CD14-positive monocyte (primary cell): Measurements from ENCODE around the gene KLHL22. TPM values are rescaled to one million over a fixed set of nuclear protein-coding genes. Genes with fewer than 3 reads are reported as not detected.

ENCODE experiments used
- DNase-seq, 3 donors: peaks; one replicate each; pipeline ENCODE4 v3.0.0-alpha.2; 2011 to 2022
- H2AFZ ChIP-seq: 2 replicates; pipeline ENCODE4 v1.6.0; 2012; ENCODE audit warnings: mild to moderate bottlenecking, low read depth, low read length, inconsistent platforms; ENCODE audit not compliant: insufficient read depth, poor library complexity, severe bottlenecking
- H3K27ac ChIP-seq, 2 donors: 1 replicate in 1 of 2; 2 replicates in 1 of 2; pipeline ENCODE4 v1.5.1; 2012 to 2013; ENCODE audit warnings: low read length in 2 of 2, control low read depth in 1 of 2, inconsistent platforms in 1 of 2, low read depth in 1 of 2, mild to moderate bottlenecking in 1 of 2
- H3K27me3 ChIP-seq, 2 donors: one replicate each; pipeline versions ENCODE4 v1.6.0 to v1.6.1; 2011 to 2013; ENCODE audit warnings: low read length in 2 of 2; ENCODE audit not compliant: control insufficient read depth in 2 of 2, insufficient read depth in 2 of 2
- H3K36me3 ChIP-seq, 2 donors: replicated peaks in 1 of 2; 1 replicate in 1 of 2; 2 replicates in 1 of 2; pipeline versions ENCODE4 v1.5.1 to v1.6.1; 2012 to 2013; ENCODE audit warnings: low read length in 2 of 2, control low read depth in 1 of 2, inconsistent platforms in 1 of 2, mild to moderate bottlenecking in 1 of 2; ENCODE audit not compliant: insufficient read depth in 2 of 2, control insufficient read depth in 1 of 2
- H3K4me1 ChIP-seq, 2 donors: 1 replicate in 1 of 2; 2 replicates in 1 of 2; pipeline versions ENCODE4 v1.5.1 to v1.6.1; 2012 to 2013; ENCODE audit warnings: low read length in 2 of 2, control low read depth in 1 of 2, inconsistent platforms in 1 of 2, mild to moderate bottlenecking in 1 of 2, moderate library complexity in 1 of 2; ENCODE audit not compliant: insufficient read depth in 2 of 2, control insufficient read depth in 1 of 2
- H3K4me2 ChIP-seq: replicated peaks from 2 replicates; pipeline ENCODE3; 2012; ENCODE audit warnings: low read length, moderate library complexity, mild to moderate bottlenecking; ENCODE audit not compliant: poor library complexity, severe bottlenecking; ENCODE audit errors: extremely low read depth
- H3K4me3 ChIP-seq, 3 experiments: fragments of 200-600 bp in 1 of 3; sonication (generic) in 1 of 3; replicated peaks in 1 of 3; 1 replicate in 2 of 3; 2 replicates in 1 of 3; pipeline ENCODE4 v1.5.1; 2011 to 2013; ENCODE audit warnings: low read length in 3 of 3, mild to moderate bottlenecking in 3 of 3, control low read depth in 2 of 3, low read depth in 2 of 3, inconsistent platforms in 1 of 3, moderate library complexity in 1 of 3
- H3K79me2 ChIP-seq: 2 replicates; pipeline ENCODE4 v1.6.0; 2012; ENCODE audit warnings: mild to moderate bottlenecking, control low read depth, inconsistent platforms, low read length, moderate library complexity; ENCODE audit not compliant: insufficient read depth
- H3K9ac ChIP-seq: 2 replicates; pipeline ENCODE4 v1.6.0; 2017; ENCODE audit warnings: low read length, mild to moderate bottlenecking; ENCODE audit not compliant: insufficient read depth, poor library complexity, severe bottlenecking
- H3K9me3 ChIP-seq, 2 donors: replicated peaks in 1 of 2; 1 replicate in 1 of 2; 2 replicates in 1 of 2; pipeline versions ENCODE4 v1.5.1 to v1.6.1; 2012 to 2013; ENCODE audit warnings: low read length in 2 of 2, control low read depth in 1 of 2; ENCODE audit not compliant: control insufficient read depth in 1 of 2, insufficient read depth in 1 of 2
- H4K20me1 ChIP-seq: 2 replicates; pipeline ENCODE4 v1.6.0; 2012; ENCODE audit warnings: mild to moderate bottlenecking, low read length, control low read depth, moderate library complexity; ENCODE audit not compliant: insufficient read depth
- H3K27ac Mint-ChIP-seq, 7 donors: one replicate each; pipeline ENCODE4 v1.8.0; 2020; ENCODE audit warnings: mild to moderate bottlenecking in 7 of 7, mixed read lengths in 7 of 7, moderate library complexity in 6 of 7, inconsistent platforms in 2 of 7
- H3K27me3 Mint-ChIP-seq, 3 donors: one replicate each; pipeline ENCODE4 v1.8.0; 2021 to 2022; ENCODE audit warnings: low read depth in 3 of 3, mild to moderate bottlenecking in 3 of 3, mixed read lengths in 3 of 3, moderate library complexity in 3 of 3, inconsistent platforms in 1 of 3
- H3K36me3 Mint-ChIP-seq, 2 donors: one replicate each; pipeline ENCODE4 v1.8.0; 2020; ENCODE audit warnings: mixed read lengths in 2 of 2, inconsistent platforms in 1 of 2, mild to moderate bottlenecking in 1 of 2
- H3K4me1 Mint-ChIP-seq: one replicate; pipeline ENCODE4 v1.8.0; 2020; ENCODE audit warnings: mild to moderate bottlenecking, mixed read lengths
- H3K4me3 Mint-ChIP-seq, 2 donors: one replicate each; pipeline ENCODE4 v1.8.0; 2020; ENCODE audit warnings: mild to moderate bottlenecking in 2 of 2, mixed read lengths in 2 of 2, moderate library complexity in 1 of 2
- H3K9me3 Mint-ChIP-seq, 7 donors: one replicate each; pipeline ENCODE4 v1.8.0; 2020 to 2022; ENCODE audit warnings: mixed read lengths in 7 of 7, mild to moderate bottlenecking in 6 of 7, moderate library complexity in 6 of 7, inconsistent platforms in 2 of 7
- WGBS: methylation state at CpG from one replicate; pipeline ENCODE4 v1.1.5; 2013; ENCODE audit warnings: missing lambda C conversion rate; ENCODE audit not compliant: insufficient coverage; 5-methylcytosine and 5-hydroxymethylcytosine counted together
- intact Hi-C, 2 donors: fragments of 100-400 bp; cut with micrococcal nuclease; formaldehyde crosslinking; loops; one replicate each; pipeline versions ENCODE4 v1.15.0 to v1.15.1; 2023
- polyA plus RNA-seq, 3 donors: library from polyadenylated mRNA; depleted of rRNA in 1 of 3; unstranded in 2 of 3; stranded (reverse) in 1 of 3; fragments of 300-500 nt in 2 of 3; fragments of >200 nt in 1 of 3; fragmentation: Illumina TruSeq in 2 of 3; gene quantifications; 1 replicate in 2 of 3; 2 replicates in 1 of 3; pipeline ENCODE4 v1.2.3, GENCODE V29; 2012 to 2021
- TF ChIP-seq, protein P1 (sequence below): fragments of 200-600 bp; IDR thresholded peaks from one replicate; pipeline ENCODE4 v1.8.0; 2022; ENCODE audit warnings: antibody characterized with exemption, mild to moderate bottlenecking

KLHL22 gene
- polyA plus RNA-seq, 3 donors, result 7.8 to 15.6 (median 9.2) TPM

DNA sequence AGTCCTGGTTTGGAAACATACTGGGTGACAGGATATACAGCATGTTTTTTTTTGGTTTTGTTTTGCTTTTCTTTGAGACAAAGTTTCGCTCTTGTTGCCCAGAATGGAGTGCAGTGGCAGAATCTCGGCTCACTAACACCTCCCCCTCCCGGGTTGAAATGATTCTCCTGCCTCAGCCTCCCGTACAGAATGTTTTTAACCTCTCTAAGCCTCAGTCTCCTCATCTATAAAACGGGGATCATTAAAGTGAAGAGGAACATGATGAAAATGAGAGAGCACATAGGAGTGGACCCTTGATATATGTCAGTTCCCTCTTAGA, 29.9 kb downstream of the KLHL22 start:
- WGBS, result no CpG with 5 or more reads among the region's 5 CpGs
- DNase-seq, result no peak
- no peaks in the 10 kb centered on the region for H3K27me3 ChIP-seq
- Mint-ChIP-seq H3K36me3 (peaks cover 40 to 56% of the 10 kb centered on the region in 2 donors), H3K27ac (no peak overlapping the region), H3K9me3 (no peaks in the 10 kb centered on the region), H3K4me3 (no peak overlapping the region), H3K27me3 (peaks cover 0 to 5% (median 1%) of the 10 kb centered on the region in 3 donors), H3K4me1 (peaks cover 34% of the 10 kb centered on the region)
- H3K4me1 ChIP-seq, result peaks cover 24 to 43% of the 10 kb centered on the region in 2 donors
- no peaks in the 10 kb centered on the region for H3K79me2 ChIP-seq
- H4K20me1 ChIP-seq, result no peaks in the 10 kb centered on the region
- H3K27ac ChIP-seq, result no peak overlapping the region
- H3K9ac ChIP-seq, result no peak overlapping the region
- TF ChIP-seq, protein P1, sequence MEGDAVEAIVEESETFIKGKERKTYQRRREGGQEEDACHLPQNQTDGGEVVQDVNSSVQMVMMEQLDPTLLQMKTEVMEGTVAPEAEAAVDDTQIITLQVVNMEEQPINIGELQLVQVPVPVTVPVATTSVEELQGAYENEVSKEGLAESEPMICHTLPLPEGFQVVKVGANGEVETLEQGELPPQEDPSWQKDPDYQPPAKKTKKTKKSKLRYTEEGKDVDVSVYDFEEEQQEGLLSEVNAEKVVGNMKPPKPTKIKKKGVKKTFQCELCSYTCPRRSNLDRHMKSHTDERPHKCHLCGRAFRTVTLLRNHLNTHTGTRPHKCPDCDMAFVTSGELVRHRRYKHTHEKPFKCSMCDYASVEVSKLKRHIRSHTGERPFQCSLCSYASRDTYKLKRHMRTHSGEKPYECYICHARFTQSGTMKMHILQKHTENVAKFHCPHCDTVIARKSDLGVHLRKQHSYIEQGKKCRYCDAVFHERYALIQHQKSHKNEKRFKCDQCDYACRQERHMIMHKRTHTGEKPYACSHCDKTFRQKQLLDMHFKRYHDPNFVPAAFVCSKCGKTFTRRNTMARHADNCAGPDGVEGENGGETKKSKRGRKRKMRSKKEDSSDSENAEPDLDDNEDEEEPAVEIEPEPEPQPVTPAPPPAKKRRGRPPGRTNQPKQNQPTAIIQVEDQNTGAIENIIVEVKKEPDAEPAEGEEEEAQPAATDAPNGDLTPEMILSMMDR, result no peak
- no peak overlapping the region for H3K4me2 ChIP-seq
- peaks cover 15 to 33% of the 10 kb centered on the region in 2 donors for H3K36me3 ChIP-seq
- no peaks in the 10 kb centered on the region for H3K9me3 ChIP-seq
- H2AFZ ChIP-seq, result no peak overlapping the region
- intact Hi-C loops, result no loop called here
- H3K4me3 ChIP-seq, result no peak overlapping the region

- Mint-ChIP-seq H3K4me1 (peaks cover 34% of the 10 kb centered on the region), H3K27ac (peak overlapping the region in 2 of 7 donors; percentile 19 to 85), H3K27me3 (peaks cover 0 to 7% (median 1%) of the 10 kb centered on the region in 3 donors), H3K36me3 (peaks cover 37 to 54% of the 10 kb centered on the region in 2 donors), H3K9me3 (no peaks in the 10 kb centered on the region), H3K4me3 (no peak overlapping the region)
- Histone ChIP-seq H3K36me3 (peaks cover 11 to 27% of the 10 kb centered on the region in 2 donors), H3K9ac (no peak overlapping the region), H3K79me2 (no peaks in the 10 kb centered on the region), H3K4me3 (no peak overlapping the region), H3K27me3 (no peaks in the 10 kb centered on the region), H4K20me1 (no peaks in the 10 kb centered on the region), H2AFZ (no peak overlapping the region), H3K27ac (no peak overlapping the region), H3K4me1 (peaks cover 24 to 43% of the 10 kb centered on the region in 2 donors), H3K9me3 (no peaks in the 10 kb centered on the region), H3K4me2 (no peak overlapping the region)
- intact Hi-C loops, result no loop called here
- 97% methylated on average over 32 of the region's 32 CpGs for WGBS
- TF ChIP-seq, protein P1, result no peak
- no peak for DNase-seq
Observed at GRCh38 chr22:20464912-20465758, 30.5 kb downstream of the KLHL22 start.
